GM10248 (cell line): ENCODE data around the gene DPYD.

Experiments used
- CTCF ChIA-PET: fragments of 300-600 bp; sonication (Branson Sonifier 250); formaldehyde crosslinking; extraction: SDS; loops from one replicate; lab custom pipeline; 2021; ENCODE audit warnings: antibody characterized with exemption; lab: Yijun Ruan, JAX
- POLR2A ChIA-PET: fragments of 350-650 bp; sonication (Branson Sonifier 250); formaldehyde crosslinking; extraction: SDS; loops from one replicate; lab custom pipeline; 2020; ENCODE audit warnings: antibody characterized with exemption; lab: Yijun Ruan, JAX
- DNase-seq: peaks from one replicate; pipeline ENCODE4 v3.0.0; 2012; ENCODE audit errors: extremely low spot score
- CTCF ChIP-seq: IDR thresholded peaks from 2 replicates; pipeline ENCODE4 v1.5.1; 2012; ENCODE audit warnings: mild to moderate bottlenecking, low read depth; ENCODE audit errors: extremely low read depth, missing control alignments, control extremely low read depth

DPYD gene

GRCh38 chr1:97033949-97034348, 886.9 kb downstream of the DPYD start:
- ChIA-PET CTCF (interaction anchor here (1.5 kb wide), 1 partner anchor 9 kb away, joined by 4 read pairs; no protein-coding TSS in a partner anchor), POLR2A (no interaction called here)
- no peak for DNase-seq
- TF ChIP-seq CTCF = no peak
